ENCODE data around the gene MIPOL1.

MIPOL1 gene

GRCh38 chr14:37569729-37570128 is 372.0 kb downstream of the MIPOL1 start:
- H3K27ac ChIP-seq (ENCODE audit: insufficient read depth, low read length, poor library complexity, severe bottlenecking), result no peak overlapping the region
- no peaks in the 10 kb centered on the region for H3K4me1 ChIP-seq (ENCODE audit: control insufficient read depth, insufficient read depth, low read length, poor library complexity, severe bottlenecking)
- no peaks in the 10 kb centered on the region for H3K36me3 ChIP-seq (ENCODE audit: control insufficient read depth, insufficient read depth, low read length)
- no peaks in the 10 kb centered on the region for H3K27me3 ChIP-seq (replicated peaks; ENCODE audit: control insufficient read depth, insufficient read depth, low read length, poor library complexity, severe bottlenecking)
- no peak for DNase-seq
- H3K4me3 ChIP-seq (ENCODE audit: insufficient read depth, low read depth, low read length, poor library complexity, severe bottlenecking), result no peak overlapping the region
- H3K9me3 ChIP-seq (ENCODE audit: control insufficient read depth, low read length), result no peaks in the 10 kb centered on the region

- Histone ChIP-seq H3K27me3 (replicated peaks; ENCODE audit: control insufficient read depth, insufficient read depth, low read length, poor library complexity, severe bottlenecking) (no peaks in the 10 kb centered on the region), H3K4me3 (ENCODE audit: insufficient read depth, low read depth, low read length, poor library complexity, severe bottlenecking) (no peak overlapping the region), H3K4me1 (ENCODE audit: control insufficient read depth, insufficient read depth, low read length, poor library complexity, severe bottlenecking) (no peaks in the 10 kb centered on the region), H3K9me3 (ENCODE audit: control insufficient read depth, low read length) (no peaks in the 10 kb centered on the region), H3K36me3 (ENCODE audit: control insufficient read depth, insufficient read depth, low read length) (no peaks in the 10 kb centered on the region), H3K27ac (ENCODE audit: insufficient read depth, low read length, poor library complexity, severe bottlenecking) (no peak overlapping the region)
- no peak for DNase-seq
These were observed 373.7 kb downstream of the MIPOL1 start for GRCh38 chr14:37571391-37571790.

GRCh38 chr14:37573356-37573755 is 375.6 kb downstream of the MIPOL1 start:
- Histone ChIP-seq H3K4me1 (ENCODE audit: control insufficient read depth, insufficient read depth, low read length, poor library complexity, severe bottlenecking) (no peaks in the 10 kb centered on the region), H3K27me3 (replicated peaks; ENCODE audit: control insufficient read depth, insufficient read depth, low read length, poor library complexity, severe bottlenecking) (no peaks in the 10 kb centered on the region), H3K36me3 (ENCODE audit: control insufficient read depth, insufficient read depth, low read length) (no peaks in the 10 kb centered on the region), H3K27ac (ENCODE audit: insufficient read depth, low read length, poor library complexity, severe bottlenecking) (no peak overlapping the region), H3K4me3 (ENCODE audit: insufficient read depth, low read depth, low read length, poor library complexity, severe bottlenecking) (no peak overlapping the region), H3K9me3 (ENCODE audit: control insufficient read depth, low read length) (no peaks in the 10 kb centered on the region)
- no peak for DNase-seq

- Histone ChIP-seq H3K27me3 (replicated peaks; ENCODE audit: control insufficient read depth, insufficient read depth, low read length, poor library complexity, severe bottlenecking) (peaks cover 12% of the 10 kb centered on the region), H3K4me1 (ENCODE audit: control insufficient read depth, insufficient read depth, low read length, poor library complexity, severe bottlenecking) (no peaks in the 10 kb centered on the region), H3K36me3 (ENCODE audit: control insufficient read depth, insufficient read depth, low read length) (no peaks in the 10 kb centered on the region), H3K4me3 (ENCODE audit: insufficient read depth, low read depth, low read length, poor library complexity, severe bottlenecking) (no peak overlapping the region), H3K27ac (ENCODE audit: insufficient read depth, low read length, poor library complexity, severe bottlenecking) (no peak overlapping the region), H3K9me3 (ENCODE audit: control insufficient read depth, low read length) (no peaks in the 10 kb centered on the region)
- no peak for DNase-seq
These were observed 381.5 kb downstream of the MIPOL1 start for GRCh38 chr14:37579274-37579673.

- no peak overlapping the region for H3K27ac ChIP-seq (ENCODE audit: insufficient read depth, low read length, poor library complexity, severe bottlenecking)
- peaks cover 19% of the 10 kb centered on the region for H3K27me3 ChIP-seq (replicated peaks; ENCODE audit: control insufficient read depth, insufficient read depth, low read length, poor library complexity, severe bottlenecking)
- no peak for DNase-seq
- H3K4me1 ChIP-seq (ENCODE audit: control insufficient read depth, insufficient read depth, low read length, poor library complexity, severe bottlenecking), result no peaks in the 10 kb centered on the region
- H3K9me3 ChIP-seq (ENCODE audit: control insufficient read depth, low read length), result no peaks in the 10 kb centered on the region
- H3K4me3 ChIP-seq (ENCODE audit: insufficient read depth, low read depth, low read length, poor library complexity, severe bottlenecking), result no peak overlapping the region
- no peaks in the 10 kb centered on the region for H3K36me3 ChIP-seq (ENCODE audit: control insufficient read depth, insufficient read depth, low read length)
These were observed 382.4 kb downstream of the MIPOL1 start for GRCh38 chr14:37580146-37580545.

- H3K27ac ChIP-seq (ENCODE audit: insufficient read depth, low read length, poor library complexity, severe bottlenecking), result no peak overlapping the region
- peaks cover 25% of the 10 kb centered on the region for H3K27me3 ChIP-seq (replicated peaks; ENCODE audit: control insufficient read depth, insufficient read depth, low read length, poor library complexity, severe bottlenecking)
These were observed 385.8 kb downstream of the MIPOL1 start for GRCh38 chr14:37583358-37584210.

GRCh38 chr14:37584211-37585100 is 386.7 kb downstream of the MIPOL1 start:
- H3K4me3 ChIP-seq (ENCODE audit: insufficient read depth, low read depth, low read length, poor library complexity, severe bottlenecking), result no peak overlapping the region
- H3K27me3 ChIP-seq (replicated peaks; ENCODE audit: control insufficient read depth, insufficient read depth, low read length, poor library complexity, severe bottlenecking), result peaks cover 31% of the 10 kb centered on the region
- no peak for DNase-seq
- H3K4me1 ChIP-seq (ENCODE audit: control insufficient read depth, insufficient read depth, low read length, poor library complexity, severe bottlenecking), result no peaks in the 10 kb centered on the region
- H3K27ac ChIP-seq (ENCODE audit: insufficient read depth, low read length, poor library complexity, severe bottlenecking), result no peak overlapping the region
- H3K9me3 ChIP-seq (ENCODE audit: control insufficient read depth, low read length), result no peaks in the 10 kb centered on the region
- H3K36me3 ChIP-seq (ENCODE audit: control insufficient read depth, insufficient read depth, low read length), result no peaks in the 10 kb centered on the region

More at GRCh38 chr14:37583358-37584210, 385.8 kb downstream of the MIPOL1 start:
- no peaks in the 10 kb centered on the region for H3K36me3 ChIP-seq (ENCODE audit: control insufficient read depth, insufficient read depth, low read length)
- no peak for DNase-seq
- H3K9me3 ChIP-seq (ENCODE audit: control insufficient read depth, low read length), result no peaks in the 10 kb centered on the region
- H3K4me1 ChIP-seq (ENCODE audit: control insufficient read depth, insufficient read depth, low read length, poor library complexity, severe bottlenecking), result no peaks in the 10 kb centered on the region
- no peak overlapping the region for H3K4me3 ChIP-seq (ENCODE audit: insufficient read depth, low read depth, low read length, poor library complexity, severe bottlenecking)

GRCh38 chr14:37585101-37585511 is 387.4 kb downstream of the MIPOL1 start:
- Histone ChIP-seq H3K9me3 (ENCODE audit: control insufficient read depth, low read length) (no peaks in the 10 kb centered on the region), H3K4me1 (ENCODE audit: control insufficient read depth, insufficient read depth, low read length, poor library complexity, severe bottlenecking) (no peaks in the 10 kb centered on the region), H3K27me3 (replicated peaks; ENCODE audit: control insufficient read depth, insufficient read depth, low read length, poor library complexity, severe bottlenecking) (peaks cover 31% of the 10 kb centered on the region), H3K27ac (ENCODE audit: insufficient read depth, low read length, poor library complexity, severe bottlenecking) (no peak overlapping the region), H3K36me3 (ENCODE audit: control insufficient read depth, insufficient read depth, low read length) (no peaks in the 10 kb centered on the region), H3K4me3 (ENCODE audit: insufficient read depth, low read depth, low read length, poor library complexity, severe bottlenecking) (no peak overlapping the region)
- no peak for DNase-seq

- no peaks in the 10 kb centered on the region for H3K4me1 ChIP-seq (ENCODE audit: control insufficient read depth, insufficient read depth, low read length, poor library complexity, severe bottlenecking)
- no peak for DNase-seq
- no peaks in the 10 kb centered on the region for H3K36me3 ChIP-seq (ENCODE audit: control insufficient read depth, insufficient read depth, low read length)
- no peak overlapping the region for H3K27ac ChIP-seq (ENCODE audit: insufficient read depth, low read length, poor library complexity, severe bottlenecking)
- H3K27me3 ChIP-seq (replicated peaks; ENCODE audit: control insufficient read depth, insufficient read depth, low read length, poor library complexity, severe bottlenecking), result peaks cover 36% of the 10 kb centered on the region
- H3K4me3 ChIP-seq (ENCODE audit: insufficient read depth, low read depth, low read length, poor library complexity, severe bottlenecking), result no peak overlapping the region
- H3K9me3 ChIP-seq (ENCODE audit: control insufficient read depth, low read length), result no peaks in the 10 kb centered on the region
These were observed 388.4 kb downstream of the MIPOL1 start for GRCh38 chr14:37585971-37586796.
